GM12865 (cell line): ENCODE measurements around the gene SSC4D.

Experiments used
- DNase-seq: peaks from one replicate; pipeline ENCODE4 v3.0.0; 2010; ENCODE audit warnings: low read depth
- H3K4me3 ChIP-seq: 2 replicates; pipeline ENCODE4 v1.5.1; 2011; ENCODE audit warnings: mild to moderate bottlenecking, low read depth, low read length, control low read depth
- TF ChIP-seq, protein P1 (sequence below): IDR thresholded peaks from 2 replicates; pipeline ENCODE4 v1.5.1; 2011; ENCODE audit warnings: low read length, control low read depth, low read depth, inconsistent platforms; ENCODE audit not compliant: insufficient read depth; ENCODE audit errors: missing control alignments

SSC4D gene

GRCh38 chr7:76359111-76359977, 50.2 kb downstream of the SSC4D start:
- TF ChIP-seq, protein P1, sequence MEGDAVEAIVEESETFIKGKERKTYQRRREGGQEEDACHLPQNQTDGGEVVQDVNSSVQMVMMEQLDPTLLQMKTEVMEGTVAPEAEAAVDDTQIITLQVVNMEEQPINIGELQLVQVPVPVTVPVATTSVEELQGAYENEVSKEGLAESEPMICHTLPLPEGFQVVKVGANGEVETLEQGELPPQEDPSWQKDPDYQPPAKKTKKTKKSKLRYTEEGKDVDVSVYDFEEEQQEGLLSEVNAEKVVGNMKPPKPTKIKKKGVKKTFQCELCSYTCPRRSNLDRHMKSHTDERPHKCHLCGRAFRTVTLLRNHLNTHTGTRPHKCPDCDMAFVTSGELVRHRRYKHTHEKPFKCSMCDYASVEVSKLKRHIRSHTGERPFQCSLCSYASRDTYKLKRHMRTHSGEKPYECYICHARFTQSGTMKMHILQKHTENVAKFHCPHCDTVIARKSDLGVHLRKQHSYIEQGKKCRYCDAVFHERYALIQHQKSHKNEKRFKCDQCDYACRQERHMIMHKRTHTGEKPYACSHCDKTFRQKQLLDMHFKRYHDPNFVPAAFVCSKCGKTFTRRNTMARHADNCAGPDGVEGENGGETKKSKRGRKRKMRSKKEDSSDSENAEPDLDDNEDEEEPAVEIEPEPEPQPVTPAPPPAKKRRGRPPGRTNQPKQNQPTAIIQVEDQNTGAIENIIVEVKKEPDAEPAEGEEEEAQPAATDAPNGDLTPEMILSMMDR = peak; percentile 81
- DNase-seq = peak; percentile 99
- peak overlapping the region; percentile 77 for H3K4me3 ChIP-seq

- H3K4me3 ChIP-seq = peak within 1 kb of the TSS; percentile 77
- TF ChIP-seq, protein P1 = no peak
- peak; percentile 96 for DNase-seq
Measured at GRCh38 chr7:76358481-76359110, 50.9 kb downstream of the SSC4D start, which contains the start of gene YWHAG. YWHAG (minus strand) TSS chr7:76358991; CDS start chr7:76358808, 183 bp downstream.

GRCh38 chr7:76358011-76358480, 51.5 kb downstream of the SSC4D start:
- TF ChIP-seq, protein P1 = no peak
- peak; percentile 57 for DNase-seq
- peak overlapping the region; percentile 77 for H3K4me3 ChIP-seq

GRCh38 chr7:76357475-76358010, 52.0 kb downstream of the SSC4D start:
- TF ChIP-seq, protein P1 = no peak
- peak overlapping the region; percentile 77 for H3K4me3 ChIP-seq
- no peak for DNase-seq

DNA sequence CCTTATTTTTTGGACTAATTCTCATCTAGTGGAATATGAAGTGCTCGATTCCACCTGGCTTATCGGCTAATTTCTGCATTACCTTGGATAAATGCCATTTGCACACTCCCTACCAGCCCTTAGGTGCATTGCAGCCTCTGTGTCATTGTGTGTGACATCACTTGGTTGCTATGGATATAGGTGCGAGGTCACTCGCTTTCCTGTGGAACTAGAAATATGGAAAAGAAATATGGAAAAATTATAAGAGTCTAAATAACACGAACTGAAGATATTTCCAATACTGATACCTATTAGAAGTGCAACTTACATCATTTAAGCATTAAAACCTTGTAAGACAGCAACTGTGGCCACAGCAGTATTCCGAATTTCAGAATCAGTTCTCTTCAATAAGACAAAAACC, 52.7 kb downstream of the SSC4D start:
- peak overlapping the region; percentile 77 for H3K4me3 ChIP-seq
- TF ChIP-seq, protein P1 = no peak
- DNase-seq = no peak

DNA sequence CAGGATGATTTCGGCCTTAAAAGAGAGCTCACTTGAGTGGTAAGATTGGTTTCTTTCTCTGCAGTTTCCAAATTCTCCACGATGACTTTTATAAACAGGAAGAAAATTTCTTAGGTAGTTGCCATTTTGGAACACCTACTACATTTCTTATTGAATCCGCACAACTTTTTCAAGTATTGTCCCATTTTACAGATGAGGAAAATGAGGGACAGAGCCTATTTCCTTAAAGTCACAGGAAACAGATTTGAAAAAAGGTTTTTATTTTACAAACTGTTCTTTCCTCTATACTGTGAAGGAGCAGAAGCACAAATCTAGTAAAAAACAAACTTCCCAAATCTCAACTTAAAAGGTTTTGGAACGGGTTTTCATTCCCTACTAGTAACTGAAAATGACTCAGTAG, 53.4 kb downstream of the SSC4D start:
- DNase-seq = no peak
- TF ChIP-seq, protein P1 = no peak
- no peak overlapping the region; the same call in 1 of the 2 replicates for H3K4me3 ChIP-seq
